Measurements from ENCODE around the gene MAST4.

MAST4 gene

GRCh38 chr5:66717455-66718373, 121.5 kb downstream of the MAST4 start:
- H3K4me3 ChIP-seq (ENCODE audit: low read length) = no peak overlapping the region
- TF ChIP-seq ZNF274 (IDR thresholded peaks at IDR 0.05; ENCODE audit: low read depth, low read length) = no peak

- no peak overlapping the region for H3K4me3 ChIP-seq (ENCODE audit: low read length)
- no peak for TF ChIP-seq ZNF274 (IDR thresholded peaks at IDR 0.05; ENCODE audit: low read depth, low read length)
Measured at GRCh38 chr5:66718374-66719002, 122.3 kb downstream of the MAST4 start.

GRCh38 chr5:66720780-66721179, 124.6 kb downstream of the MAST4 start:
- H3K4me3 ChIP-seq (ENCODE audit: low read length) = no peak overlapping the region
- TF ChIP-seq ZNF274 (IDR thresholded peaks at IDR 0.05; ENCODE audit: low read depth, low read length) = no peak

GRCh38 chr5:66722686-66723085, 126.5 kb downstream of the MAST4 start:
- H3K4me3 ChIP-seq (ENCODE audit: low read length) = no peak overlapping the region
- TF ChIP-seq ZNF274 (IDR thresholded peaks at IDR 0.05; ENCODE audit: low read depth, low read length) = no peak

GRCh38 chr5:66724349-66725139, 128.4 kb downstream of the MAST4 start:
- TF ChIP-seq ZNF274 (IDR thresholded peaks at IDR 0.05; ENCODE audit: low read depth, low read length) = no peak
- H3K4me3 ChIP-seq (ENCODE audit: low read length) = no peak overlapping the region

- TF ChIP-seq ZNF274 (IDR thresholded peaks at IDR 0.05; ENCODE audit: low read depth, low read length) = no peak
- no peak overlapping the region for H3K4me3 ChIP-seq (ENCODE audit: low read length)
Measured at GRCh38 chr5:66727630-66728029, 131.4 kb downstream of the MAST4 start.

GRCh38 chr5:66728049-66728448, 131.9 kb downstream of the MAST4 start:
- H3K4me3 ChIP-seq (ENCODE audit: low read length) = no peak overlapping the region
- no peak for TF ChIP-seq ZNF274 (IDR thresholded peaks at IDR 0.05; ENCODE audit: low read depth, low read length)

- no peak overlapping the region for H3K4me3 ChIP-seq (ENCODE audit: low read length)
- TF ChIP-seq ZNF274 (IDR thresholded peaks at IDR 0.05; ENCODE audit: low read depth, low read length) = no peak
Measured at GRCh38 chr5:66737096-66737495, 140.9 kb downstream of the MAST4 start.

- H3K4me3 ChIP-seq (ENCODE audit: low read length) = no peak overlapping the region
- TF ChIP-seq ZNF274 (IDR thresholded peaks at IDR 0.05; ENCODE audit: low read depth, low read length) = no peak
Measured at GRCh38 chr5:66738136-66738535, 141.9 kb downstream of the MAST4 start.

GRCh38 chr5:66739021-66739420, 142.8 kb downstream of the MAST4 start:
- no peak for TF ChIP-seq ZNF274 (IDR thresholded peaks at IDR 0.05; ENCODE audit: low read depth, low read length)
- H3K4me3 ChIP-seq (ENCODE audit: low read length) = no peak overlapping the region

- no peak for TF ChIP-seq ZNF274 (IDR thresholded peaks at IDR 0.05; ENCODE audit: low read depth, low read length)
Measured at GRCh38 chr5:66739951-66740350, 143.8 kb downstream of the MAST4 start.

GRCh38 chr5:66741394-66741793, 145.2 kb downstream of the MAST4 start:
- H3K4me3 ChIP-seq (ENCODE audit: low read length) = no peak overlapping the region
- no peak for TF ChIP-seq ZNF274 (IDR thresholded peaks at IDR 0.05; ENCODE audit: low read depth, low read length)

More at GRCh38 chr5:66739951-66740350, 143.8 kb downstream of the MAST4 start:
- no peak overlapping the region for H3K4me3 ChIP-seq (ENCODE audit: low read length)

GRCh38 chr5:66742083-66742895, 146.1 kb downstream of the MAST4 start:
- no peak for TF ChIP-seq ZNF274 (IDR thresholded peaks at IDR 0.05; ENCODE audit: low read depth, low read length)
- no peak overlapping the region for H3K4me3 ChIP-seq (ENCODE audit: low read length)

GRCh38 chr5:66742896-66743247, 146.7 kb downstream of the MAST4 start:
- no peak overlapping the region for H3K4me3 ChIP-seq (ENCODE audit: low read length)
- no peak for TF ChIP-seq ZNF274 (IDR thresholded peaks at IDR 0.05; ENCODE audit: low read depth, low read length)
